Body of pancreas (tissue), 4 donors: ENCODE measurements around the gene TCN2.

Experiments used
- POLR2A ChIP-seq, 3 donors: fragments of 450-650 bp; IDR thresholded peaks; one replicate each; pipeline ENCODE4 v1.6.1; 2016; ENCODE audit warnings: antibody characterized with exemption in 3 of 3, mild to moderate bottlenecking in 2 of 3
- TF ChIP-seq, protein P1 (sequence below), 7 experiments: fragments of 450-650 bp in 4 of 7; fragments of 200-600 bp in 3 of 7; sonication (generic) in 3 of 7; IDR thresholded peaks; one replicate each; pipeline ENCODE4 v1.5.1; 2016 to 2019; ENCODE audit warnings: antibody characterized with exemption in 7 of 7

- TF ChIP-seq, protein P1, sequence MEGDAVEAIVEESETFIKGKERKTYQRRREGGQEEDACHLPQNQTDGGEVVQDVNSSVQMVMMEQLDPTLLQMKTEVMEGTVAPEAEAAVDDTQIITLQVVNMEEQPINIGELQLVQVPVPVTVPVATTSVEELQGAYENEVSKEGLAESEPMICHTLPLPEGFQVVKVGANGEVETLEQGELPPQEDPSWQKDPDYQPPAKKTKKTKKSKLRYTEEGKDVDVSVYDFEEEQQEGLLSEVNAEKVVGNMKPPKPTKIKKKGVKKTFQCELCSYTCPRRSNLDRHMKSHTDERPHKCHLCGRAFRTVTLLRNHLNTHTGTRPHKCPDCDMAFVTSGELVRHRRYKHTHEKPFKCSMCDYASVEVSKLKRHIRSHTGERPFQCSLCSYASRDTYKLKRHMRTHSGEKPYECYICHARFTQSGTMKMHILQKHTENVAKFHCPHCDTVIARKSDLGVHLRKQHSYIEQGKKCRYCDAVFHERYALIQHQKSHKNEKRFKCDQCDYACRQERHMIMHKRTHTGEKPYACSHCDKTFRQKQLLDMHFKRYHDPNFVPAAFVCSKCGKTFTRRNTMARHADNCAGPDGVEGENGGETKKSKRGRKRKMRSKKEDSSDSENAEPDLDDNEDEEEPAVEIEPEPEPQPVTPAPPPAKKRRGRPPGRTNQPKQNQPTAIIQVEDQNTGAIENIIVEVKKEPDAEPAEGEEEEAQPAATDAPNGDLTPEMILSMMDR (IDR thresholded peaks at IDR 0.05), result no peak
- no peak for TF ChIP-seq POLR2A (IDR thresholded peaks at IDR 0.05)
Observed at GRCh38 chr22:30607939-30608338, 965 bp downstream of the TCN2 start.
